ENCODE data around the gene DNAJB14. TPM values are rescaled to one million over a fixed set of nuclear protein-coding genes. Genes with fewer than 3 reads are reported as not detected.
A peak's percentile ranks its signal among the peaks of the same experiment; 100 is the strongest.

Gene DNAJB14
- total and polyA plus RNA-seq, 8 donors: 3.4 to 78.0 (median 10.4) TPM

DNA sequence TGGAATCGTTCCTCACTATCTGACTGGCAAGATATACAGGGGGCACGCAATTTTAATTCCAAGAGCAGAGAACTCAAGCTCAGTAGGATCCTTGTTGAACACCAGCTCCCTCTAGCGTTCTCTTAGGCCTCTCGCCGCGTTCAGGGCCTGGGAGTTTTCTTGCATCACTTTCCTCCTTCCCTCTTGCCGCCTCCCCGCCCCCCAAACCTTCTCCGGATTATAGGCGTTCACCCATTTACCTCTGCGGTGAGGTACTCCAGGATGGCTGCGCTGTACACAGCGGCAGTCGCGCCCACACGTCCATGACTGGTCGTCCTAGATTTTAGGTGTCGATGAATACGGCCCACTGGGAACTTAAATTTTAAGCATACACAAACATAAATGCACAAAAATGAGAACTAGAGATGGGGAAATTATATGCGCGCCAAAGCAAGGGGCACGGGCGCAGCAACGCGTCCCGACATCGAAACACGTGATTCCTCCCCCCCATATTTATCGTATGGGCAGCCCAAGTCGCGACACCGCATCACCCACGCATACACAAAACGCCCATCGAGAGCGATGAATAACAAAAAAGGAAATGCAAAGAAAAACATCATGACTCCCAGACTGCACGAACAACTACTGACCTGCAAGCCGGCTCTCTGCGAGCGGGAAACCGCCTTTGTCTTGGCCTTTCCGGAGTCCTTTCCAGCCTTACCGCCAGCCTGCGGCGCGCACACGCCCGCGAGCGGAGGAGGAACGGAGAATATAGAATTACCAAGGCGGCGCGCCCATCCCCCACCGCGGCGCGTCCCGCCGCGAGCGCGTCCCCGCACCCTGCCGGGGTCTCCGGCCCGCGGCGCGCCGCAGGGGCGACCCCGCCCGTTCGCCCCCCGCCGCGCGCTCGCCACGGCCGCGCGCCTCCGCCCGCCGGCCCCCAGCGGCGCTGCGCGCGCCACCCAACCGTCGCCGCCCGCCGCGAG lies 2.9 kb upstream of the DNAJB14 start:
- H3K27me3 ChIP-seq: no peaks in the 10 kb centered on the region
- intact Hi-C loops (cut with DNase I; ENCODE audit: low total_unique reads): loop anchor here (10.0 kb wide), 2 partner anchors 55 to 385 kb away; partner anchors contain the start of genes LAMTOR3 and TRMT10A
- WGBS, 5 donors: 0 to 1% (median 0%) methylated on average over 48 to 98 of the region's 98 CpGs

DNA sequence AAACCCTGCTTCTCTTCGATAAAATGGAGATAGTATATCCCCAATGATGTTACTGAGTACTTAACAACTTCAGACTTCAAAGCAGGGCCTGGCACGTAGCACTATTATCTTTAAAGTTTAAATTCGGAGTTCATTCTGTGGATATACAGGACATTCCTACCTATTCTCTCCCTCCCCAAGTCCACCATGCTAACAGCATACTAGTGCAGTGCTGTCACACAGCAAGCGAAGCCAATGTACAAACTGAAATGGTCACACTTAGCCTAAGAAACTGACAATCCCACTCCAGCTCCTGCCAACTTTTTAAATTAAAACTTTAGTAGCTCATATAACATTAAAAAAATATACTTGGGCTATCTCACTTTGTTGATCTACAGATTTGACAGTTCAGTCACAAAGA lies 1.2 kb upstream of the DNAJB14 start:
- peaks cover 0 to 8% (median 4%) of the 10 kb centered on the region in 4 donors for H3K36me3 ChIP-seq
- WGBS, 5 donors: 68 to 80% (median 72%) methylated on average over 4 of the region's 4 CpGs
- peak overlapping the region in 4 of 5 donors; percentile 97 to 99 (median 98) for H3K27ac ChIP-seq
- no peak for DNase-seq
- intact Hi-C loops (cut with DNase I; ENCODE audit: low total_unique reads): loop anchor here (10.0 kb wide), 2 partner anchors 53 to 383 kb away; partner anchors contain the start of genes LAMTOR3 and TRMT10A
- TF ChIP-seq EP300 (IDR thresholded peaks at IDR 0.05): no peak
- TF ChIP-seq, protein P1, sequence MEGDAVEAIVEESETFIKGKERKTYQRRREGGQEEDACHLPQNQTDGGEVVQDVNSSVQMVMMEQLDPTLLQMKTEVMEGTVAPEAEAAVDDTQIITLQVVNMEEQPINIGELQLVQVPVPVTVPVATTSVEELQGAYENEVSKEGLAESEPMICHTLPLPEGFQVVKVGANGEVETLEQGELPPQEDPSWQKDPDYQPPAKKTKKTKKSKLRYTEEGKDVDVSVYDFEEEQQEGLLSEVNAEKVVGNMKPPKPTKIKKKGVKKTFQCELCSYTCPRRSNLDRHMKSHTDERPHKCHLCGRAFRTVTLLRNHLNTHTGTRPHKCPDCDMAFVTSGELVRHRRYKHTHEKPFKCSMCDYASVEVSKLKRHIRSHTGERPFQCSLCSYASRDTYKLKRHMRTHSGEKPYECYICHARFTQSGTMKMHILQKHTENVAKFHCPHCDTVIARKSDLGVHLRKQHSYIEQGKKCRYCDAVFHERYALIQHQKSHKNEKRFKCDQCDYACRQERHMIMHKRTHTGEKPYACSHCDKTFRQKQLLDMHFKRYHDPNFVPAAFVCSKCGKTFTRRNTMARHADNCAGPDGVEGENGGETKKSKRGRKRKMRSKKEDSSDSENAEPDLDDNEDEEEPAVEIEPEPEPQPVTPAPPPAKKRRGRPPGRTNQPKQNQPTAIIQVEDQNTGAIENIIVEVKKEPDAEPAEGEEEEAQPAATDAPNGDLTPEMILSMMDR (IDR thresholded peaks at IDR 0.05): no peak
- TF ChIP-seq POLR2AphosphoS5 (IDR thresholded peaks at IDR 0.05): no peak
- no peak for TF ChIP-seq POLR2A (IDR thresholded peaks at IDR 0.05)
- H3K27me3 ChIP-seq: no peaks in the 10 kb centered on the region
- peaks cover 20 to 62% (median 52%) of the 10 kb centered on the region in 4 donors for H3K4me1 ChIP-seq
- no peaks in the 10 kb centered on the region for H3K9me3 ChIP-seq
- H3K4me3 ChIP-seq: peak overlapping the region in 2 of 4 donors; percentile 83 to 98

More for the DNA sequence above, 2.9 kb upstream of the DNAJB14 start:
- Histone ChIP-seq H3K27ac (peak overlapping the region; percentile 96 to 99 (median 97)), H3K4me3 (peak overlapping the region; percentile 73 to 94 (median 80)), H3K4me1 (peaks cover 20 to 46% (median 44%) of the 10 kb centered on the region in 4 donors), H3K36me3 (peaks cover 0 to 8% (median 4%) of the 10 kb centered on the region in 4 donors), H3K9me3 (no peaks in the 10 kb centered on the region)
- TF ChIP-seq POLR2A (IDR thresholded peaks at IDR 0.05) (no peak), EP300 (IDR thresholded peaks at IDR 0.05) (no peak), POLR2AphosphoS5 (IDR thresholded peaks at IDR 0.05) (peak; percentile 18 to 86 (median 30))
- TF ChIP-seq, protein P1 (IDR thresholded peaks at IDR 0.05): peak in 5 of 7 experiments; percentile 79 to 86 (median 81)
- DNase-seq: peak; percentile 90 to 97

DNA sequence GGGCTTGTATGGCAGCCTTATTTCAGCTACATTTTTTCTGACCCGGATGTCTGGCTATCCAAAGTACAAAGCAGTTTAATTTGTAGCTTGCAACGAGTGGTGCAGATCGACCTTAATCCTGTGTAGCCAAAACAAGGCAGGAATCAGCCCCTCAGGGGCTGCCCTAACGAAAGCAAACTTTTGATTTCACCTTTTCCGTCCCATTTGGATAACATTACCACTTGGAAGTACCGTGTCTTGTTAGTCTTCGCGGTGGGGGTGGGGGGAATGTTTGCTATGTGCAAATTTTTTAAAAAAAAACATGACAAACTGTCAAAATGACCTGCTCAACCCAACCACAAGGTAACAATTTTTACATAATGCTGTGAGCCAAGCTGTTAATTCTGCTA lies 766 bp upstream of the DNAJB14 start:
- DNase-seq: no peak
- Histone ChIP-seq H3K4me3 (peak overlapping the region; percentile 83 to 98 (median 95)), H3K27ac (peak overlapping the region; percentile 93 to 99 (median 98)), H3K36me3 (peaks cover 0 to 8% (median 4%) of the 10 kb centered on the region in 4 donors), H3K4me1 (peaks cover 20 to 65% (median 53%) of the 10 kb centered on the region in 4 donors), H3K27me3 (no peaks in the 10 kb centered on the region), H3K9me3 (no peaks in the 10 kb centered on the region)
- intact Hi-C loops (cut with DNase I; ENCODE audit: low total_unique reads): loop anchor here (10.0 kb wide), 2 partner anchors 52 to 382 kb away; partner anchors contain the start of genes LAMTOR3 and TRMT10A
- TF ChIP-seq POLR2AphosphoS5 (IDR thresholded peaks at IDR 0.05) (no peak), POLR2A (IDR thresholded peaks at IDR 0.05) (no peak), EP300 (IDR thresholded peaks at IDR 0.05) (no peak)
- TF ChIP-seq, protein P1 (IDR thresholded peaks at IDR 0.05): no peak
- 12 to 18% (median 14%) methylated on average over 8 of the region's 8 CpGs for WGBS, 5 donors

DNA sequence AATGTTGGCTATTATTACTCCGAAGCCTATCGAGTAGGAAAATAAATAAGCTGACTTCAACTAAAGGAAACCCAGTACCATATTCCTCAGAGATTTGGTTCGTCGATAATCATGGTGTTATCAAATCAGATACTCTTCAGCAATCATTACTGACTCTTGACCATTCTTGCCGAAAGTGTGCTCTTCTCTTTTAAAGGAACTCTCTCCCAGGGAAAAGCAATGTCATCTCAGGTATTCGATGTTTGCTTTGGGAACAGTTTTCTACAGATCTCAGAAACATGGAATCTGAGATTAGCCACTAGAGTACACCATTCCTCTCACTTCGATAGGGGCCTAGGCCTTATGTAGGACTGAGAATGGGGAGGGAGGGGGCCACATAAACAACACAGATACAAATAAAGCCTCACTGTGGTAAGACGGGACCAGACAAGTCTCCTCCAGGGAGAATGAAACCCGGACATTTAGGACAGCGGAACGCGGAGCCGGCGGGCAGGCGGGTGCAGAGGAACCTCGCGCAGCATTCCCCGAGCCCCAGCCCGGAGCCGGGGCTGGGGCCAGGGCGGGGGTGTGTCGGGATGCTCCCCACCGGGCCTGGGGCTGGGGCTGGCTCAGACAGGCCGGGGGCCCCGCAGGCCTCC lies 581 bp downstream of the DNAJB14 start:
- H3K9me3 ChIP-seq: no peaks in the 10 kb centered on the region
- peak overlapping the region; percentile 93 to 99 (median 98) for H3K27ac ChIP-seq
- H3K4me3 ChIP-seq: peak overlapping the region; percentile 83 to 98 (median 95)
- TF ChIP-seq EP300 (IDR thresholded peaks at IDR 0.05): no peak
- TF ChIP-seq POLR2AphosphoS5 (IDR thresholded peaks at IDR 0.05): no peak
- TF ChIP-seq, protein P1 (IDR thresholded peaks at IDR 0.05): no peak
- no peak for TF ChIP-seq POLR2A (IDR thresholded peaks at IDR 0.05)
- no peaks in the 10 kb centered on the region for H3K27me3 ChIP-seq
- intact Hi-C loops (cut with DNase I; ENCODE audit: low total_unique reads): loop anchor here (10.0 kb wide), 2 partner anchors 51 to 381 kb away; partner anchors contain the start of genes LAMTOR3 and TRMT10A
- WGBS, 5 donors: 1 to 6% (median 1%) methylated on average over 10 to 25 of the region's 25 CpGs
- peaks cover 20 to 60% (median 47%) of the 10 kb centered on the region in 4 donors for H3K4me1 ChIP-seq
- peaks cover 0 to 8% (median 4%) of the 10 kb centered on the region in 4 donors for H3K36me3 ChIP-seq
- peak in 1 of 2 donors; percentile 26 for DNase-seq

Data from stomach (tissue), 9 donors.